SW 1271 (cell line): ENCODE data around the gene SLC51B.
"Not testable (repeated sequence)": the region's sequence is repeated elsewhere in the genome, so short reads cannot be mapped to it uniquely, and the experiment has no call there.

Source experiments
- DNase-seq, 2 experiments: peaks; one replicate each; lab custom pipeline; 2025; lab: John Stamatoyannopoulos, UW

SLC51B gene

GRCh38 chr15:65066635-65067316, 21.6 kb downstream of the SLC51B start:
- DNase-seq, result no peak

DNA sequence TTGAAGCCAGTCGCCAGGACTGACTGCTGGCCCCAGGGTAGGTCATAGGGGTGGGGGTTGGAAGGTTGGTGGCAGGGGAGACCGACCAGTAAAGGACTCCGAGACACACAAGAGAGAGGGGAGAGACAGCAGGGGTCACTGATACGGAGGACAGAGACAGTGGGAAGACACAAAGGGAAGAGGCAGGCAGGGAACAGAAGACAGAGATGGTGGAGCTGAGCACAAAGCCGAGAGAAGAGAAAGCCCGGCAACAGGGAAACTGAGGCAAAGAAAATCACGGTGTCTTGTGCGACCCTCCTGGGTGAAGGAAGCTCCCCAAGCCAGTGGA, 22.1 kb downstream of the SLC51B start:
- no peak for DNase-seq

- DNase-seq, result no peak
These were observed 22.6 kb downstream of the SLC51B start, which contains the start of gene RASL12 for GRCh38 chr15:65067645-65068402. Gene RASL12 (minus strand): TSS chr15:65067991. CDS start chr15:65067835, 156 bp downstream.

GRCh38 chr15:65068403-65068788, 23.2 kb downstream of the SLC51B start:
- DNase-seq, result no peak

- DNase-seq, result no peak
These were observed 24.0 kb downstream of the SLC51B start for GRCh38 chr15:65069179-65069578.

DNA sequence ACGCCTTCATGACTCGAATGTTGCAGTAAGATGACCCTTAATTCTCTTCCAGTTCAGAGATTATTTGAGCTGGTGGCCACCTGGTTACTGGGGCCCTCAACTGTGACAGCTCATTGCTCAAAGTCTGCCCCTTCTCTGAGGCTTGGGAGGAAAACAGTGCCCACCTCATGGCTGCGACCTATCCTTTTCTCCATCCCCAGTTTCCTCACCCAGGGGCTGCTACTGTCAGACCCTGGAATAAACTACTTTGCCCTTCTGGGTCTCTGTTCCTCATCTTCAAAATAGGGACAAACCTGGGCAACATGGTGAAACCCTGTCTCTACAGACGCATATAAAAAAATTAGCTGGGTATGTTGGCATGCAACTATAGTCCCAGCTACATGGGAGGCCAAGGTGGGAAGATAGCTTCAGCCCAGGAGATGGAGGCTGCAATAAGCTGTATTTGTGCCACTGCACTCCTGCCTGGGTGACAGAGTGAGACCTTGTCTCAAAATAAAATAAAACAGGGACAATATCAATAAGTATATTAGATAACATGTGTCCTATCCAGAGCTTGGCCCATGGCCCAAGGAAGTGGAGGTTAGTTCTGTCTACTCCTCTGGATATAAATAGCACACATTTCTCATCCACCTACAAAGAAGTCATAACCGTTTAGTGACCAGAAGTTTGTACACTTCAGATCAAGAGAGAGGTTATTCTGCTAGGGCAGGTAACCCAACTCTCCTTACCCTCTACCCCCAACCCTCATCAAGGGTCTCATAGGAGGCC, 24.8 kb downstream of the SLC51B start:
- no peak for DNase-seq

DNA sequence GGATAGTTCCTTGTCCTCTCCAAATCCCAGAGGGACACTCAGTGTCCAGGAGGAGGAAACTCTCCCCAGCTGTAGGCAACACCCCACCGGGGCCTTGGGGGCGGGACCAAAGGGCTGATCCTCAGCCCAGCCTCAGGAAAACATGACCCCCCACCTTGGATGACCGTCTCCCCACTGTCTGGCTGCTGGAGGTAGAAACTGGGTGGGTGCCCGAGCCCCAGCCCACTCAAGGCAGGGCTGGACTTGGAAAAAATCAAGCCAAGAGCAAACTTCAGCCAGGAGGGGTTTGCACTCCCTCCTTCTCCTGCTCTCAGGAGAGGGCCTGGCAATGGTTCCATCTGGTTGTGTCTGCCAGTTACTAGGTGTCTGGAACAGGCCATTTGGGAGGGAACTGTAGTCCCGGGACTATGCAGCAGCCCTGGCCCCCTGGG, 26.2 kb downstream of the SLC51B start:
- no peak for DNase-seq

- DNase-seq, result no peak
These were observed 26.8 kb downstream of the SLC51B start for GRCh38 chr15:65072027-65072426.

- DNase-seq, result no peak
These were observed 27.4 kb downstream of the SLC51B start for GRCh38 chr15:65072617-65073016.

GRCh38 chr15:65074946-65075345, 29.8 kb downstream of the SLC51B start:
- not testable (repeated sequence) for DNase-seq

GRCh38 chr15:65075607-65076395, 30.6 kb downstream of the SLC51B start:
- DNase-seq, result not testable (repeated sequence)

- no peak for DNase-seq
These were observed 31.5 kb downstream of the SLC51B start, which contains the start of gene KBTBD13 for GRCh38 chr15:65076486-65077290. Gene KBTBD13 (plus strand): TSS chr15:65076746. CDS start chr15:65076816, 70 bp downstream.

DNA sequence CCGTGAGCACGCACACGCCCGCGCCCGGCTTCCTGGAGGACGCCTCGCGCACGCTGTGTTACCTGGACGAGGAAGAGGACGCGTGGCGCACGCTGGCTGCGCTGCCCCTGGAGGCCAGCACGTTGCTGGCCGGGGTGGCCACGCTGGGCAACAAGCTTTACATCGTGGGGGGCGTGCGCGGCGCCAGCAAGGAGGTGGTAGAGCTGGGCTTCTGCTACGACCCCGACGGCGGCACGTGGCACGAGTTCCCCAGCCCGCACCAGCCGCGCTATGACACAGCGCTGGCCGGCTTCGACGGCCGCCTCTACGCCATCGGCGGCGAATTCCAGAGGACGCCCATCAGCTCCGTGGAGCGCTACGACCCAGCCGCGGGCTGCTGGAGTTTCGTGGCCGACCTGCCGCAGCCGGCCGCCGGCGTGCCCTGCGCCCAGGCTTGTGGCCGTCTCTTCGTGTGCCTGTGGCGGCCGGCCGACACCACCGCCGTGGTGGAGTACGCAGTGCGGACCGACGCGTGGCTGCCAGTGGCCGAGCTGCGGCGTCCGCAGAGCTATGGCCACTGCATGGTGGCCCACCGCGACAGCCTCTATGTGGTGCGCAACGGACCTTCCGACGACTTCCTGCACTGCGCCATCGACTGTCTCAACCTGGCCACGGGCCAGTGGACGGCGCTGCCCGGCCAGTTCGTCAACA, 32.2 kb downstream of the SLC51B start:
- no peak for DNase-seq

DNA sequence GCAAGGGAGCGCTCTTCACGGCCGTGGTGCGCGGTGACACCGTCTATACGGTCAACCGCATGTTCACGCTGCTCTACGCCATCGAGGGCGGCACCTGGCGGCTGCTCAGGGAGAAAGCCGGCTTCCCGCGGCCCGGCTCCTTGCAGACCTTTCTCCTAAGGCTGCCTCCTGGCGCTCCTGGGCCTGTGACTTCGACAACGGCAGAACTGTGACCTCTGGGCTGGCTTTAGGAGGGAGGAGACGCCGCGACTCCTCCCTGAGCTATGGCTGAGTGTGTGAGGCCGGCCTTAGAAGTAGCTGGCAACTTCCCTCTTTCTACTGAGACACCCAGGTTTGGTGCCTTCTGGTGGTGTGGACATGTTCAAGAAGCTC, 32.8 kb downstream of the SLC51B start:
- no peak for DNase-seq

GRCh38 chr15:65079580-65079979, 34.4 kb downstream of the SLC51B start:
- DNase-seq, result no peak

GRCh38 chr15:65081270-65081669, 36.1 kb downstream of the SLC51B start:
- DNase-seq, result no peak

DNA sequence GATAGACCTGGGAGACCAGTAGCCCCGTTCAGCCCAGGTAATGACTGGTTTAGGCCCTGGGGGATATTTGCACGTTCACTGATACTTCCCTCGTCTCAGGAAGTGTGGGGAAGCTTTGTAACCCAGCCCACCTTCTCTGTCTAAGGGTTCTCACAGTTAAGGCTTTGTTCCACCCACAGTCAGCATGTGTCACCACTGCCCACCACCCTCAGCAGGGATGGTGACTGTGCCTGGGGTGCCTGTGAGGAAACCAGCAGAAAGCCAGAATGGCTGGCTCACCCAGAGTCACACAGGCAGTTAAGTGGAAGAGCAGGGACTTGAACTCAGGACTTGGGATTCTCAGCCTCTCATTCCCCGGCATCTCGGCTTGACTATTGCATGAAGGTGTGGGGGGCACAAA, 36.6 kb downstream of the SLC51B start:
- DNase-seq, result no peak

DNA sequence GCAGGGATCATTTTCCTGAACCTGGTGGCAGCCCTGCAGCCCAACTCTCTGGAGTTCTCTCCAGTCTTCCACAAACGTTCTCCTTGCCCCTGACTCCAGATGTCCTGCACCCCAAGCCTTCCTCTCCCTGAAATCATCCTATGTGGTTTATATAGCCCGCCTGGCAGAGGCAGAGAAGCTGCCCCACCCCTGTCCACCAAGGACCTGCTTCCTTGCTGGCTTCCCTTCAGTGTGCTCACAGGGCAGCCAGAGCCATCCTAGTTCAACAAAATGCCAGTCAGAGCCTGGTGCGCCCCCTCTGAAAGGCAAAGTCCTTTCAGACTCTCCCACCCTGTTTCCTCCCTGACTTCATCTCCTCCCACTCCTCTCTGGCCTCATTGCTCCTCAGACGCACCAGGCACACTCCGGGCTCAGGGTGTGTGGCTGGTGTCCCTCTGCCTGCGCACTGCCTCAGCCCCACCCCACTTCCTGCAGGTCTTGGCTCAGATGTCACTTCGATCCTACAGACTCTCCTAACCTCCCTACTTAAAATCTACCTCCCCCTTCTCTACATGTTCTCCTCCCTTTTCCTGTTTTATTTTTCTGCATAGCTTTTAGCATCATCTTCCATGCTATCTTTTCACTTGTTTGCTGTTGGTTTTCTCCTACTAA, 37.2 kb downstream of the SLC51B start:
- DNase-seq, result no peak

GRCh38 chr15:65083262-65083701, 38.1 kb downstream of the SLC51B start:
- no peak for DNase-seq
